SU-DHL-6 (cell line): ENCODE results near the gene PLXNA2.

Experiments used
- H2AFZ ChIP-seq: fragments of 200-600 bp; sonication (generic); 2 replicates; pipeline ENCODE4 v1.6.1; 2014; ENCODE audit warnings: low read depth, mild to moderate bottlenecking, moderate library complexity, mixed read lengths, antibody characterized with exemption, low read length; ENCODE audit not compliant: severe bottlenecking
- H3F3A ChIP-seq: fragments of 200-600 bp; shearing (Covaris generic); 2 replicates; pipeline ENCODE4 v1.6.0; 2016; ENCODE audit warnings: antibody characterized with exemption, mild to moderate bottlenecking; ENCODE audit not compliant: insufficient read depth
- H3K27ac ChIP-seq: fragments of 200-600 bp; sonication (generic); 2 replicates; pipeline ENCODE4 v1.5.1; 2016; ENCODE audit warnings: low read depth, mild to moderate bottlenecking, low read length, moderate library complexity, mixed read lengths
- H3K27me3 ChIP-seq: fragments of 200-600 bp; sonication (generic), shearing (Covaris generic); 2 replicates; pipeline ENCODE4 v1.6.0; 2014; ENCODE audit warnings: mild to moderate bottlenecking, low read length
- H3K36me3 ChIP-seq: fragments of 200-600 bp; sonication (generic); 2 replicates; pipeline ENCODE4 v1.6.1; 2014; ENCODE audit warnings: mild to moderate bottlenecking, low read length, mixed read lengths
- H3K4me2 ChIP-seq: fragments of 300-600, 200-600 bp; shearing (Covaris generic), sonication (generic); 2 replicates; pipeline ENCODE4 v1.6.0; 2014; ENCODE audit warnings: low read length, low read depth, mild to moderate bottlenecking; ENCODE audit not compliant: poor library complexity, severe bottlenecking
- H3K4me3 ChIP-seq: fragments of 200-600 bp; sonication (generic); 2 replicates; pipeline ENCODE4 v1.5.1; 2014; ENCODE audit warnings: antibody characterized with exemption, low read length, mild to moderate bottlenecking, mixed read lengths; ENCODE audit not compliant: insufficient read depth, poor library complexity, severe bottlenecking
- H3K79me2 ChIP-seq: fragments of 200-600 bp; sonication (generic); 2 replicates; pipeline ENCODE4 v1.6.1; 2014; ENCODE audit warnings: mild to moderate bottlenecking, low read length, moderate library complexity; ENCODE audit not compliant: insufficient read depth
- H3K9ac ChIP-seq: fragments of 200-600 bp; sonication (generic); 2 replicates; pipeline ENCODE4 v1.7.0; 2014; ENCODE audit warnings: mild to moderate bottlenecking, low read length
- H3K9me2 ChIP-seq: fragments of 200-600 bp; sonication (generic); replicated peaks from 2 replicates; pipeline ENCODE4 v1.6.1; 2014; ENCODE audit warnings: low read length; ENCODE audit not compliant: insufficient read depth
- H3K9me3 ChIP-seq: fragments of 200-600 bp; sonication (generic); 2 replicates; pipeline ENCODE4 v1.6.1; 2014; ENCODE audit warnings: low read length, mixed read lengths; ENCODE audit not compliant: insufficient read depth
- H4K20me1 ChIP-seq: fragments of 200-600 bp; sonication (generic); 2 replicates; pipeline ENCODE4 v1.6.1; 2014; ENCODE audit warnings: low read depth, mild to moderate bottlenecking, antibody characterized with exemption, low read length, moderate library complexity, mixed read lengths
- EZH2phosphoT487 ChIP-seq: fragments of 200-600 bp; sonication (generic), shearing (Covaris generic); conservative IDR thresholded peaks from 2 replicates; pipeline ENCODE4 v1.6.1; 2018; ENCODE audit warnings: mild to moderate bottlenecking, antibody characterized with exemption, low read length, moderate library complexity, mixed read lengths
- TF ChIP-seq, protein P1 (sequence below): fragments of 200-600 bp; sonication (generic); IDR thresholded peaks from one replicate; pipeline ENCODE4 v1.5.1; 2017; ENCODE audit warnings: antibody characterized with exemption, mild to moderate bottlenecking, low read length, moderate library complexity; ENCODE audit not compliant: insufficient read depth, poor library complexity, severe bottlenecking

Gene PLXNA2

DNA sequence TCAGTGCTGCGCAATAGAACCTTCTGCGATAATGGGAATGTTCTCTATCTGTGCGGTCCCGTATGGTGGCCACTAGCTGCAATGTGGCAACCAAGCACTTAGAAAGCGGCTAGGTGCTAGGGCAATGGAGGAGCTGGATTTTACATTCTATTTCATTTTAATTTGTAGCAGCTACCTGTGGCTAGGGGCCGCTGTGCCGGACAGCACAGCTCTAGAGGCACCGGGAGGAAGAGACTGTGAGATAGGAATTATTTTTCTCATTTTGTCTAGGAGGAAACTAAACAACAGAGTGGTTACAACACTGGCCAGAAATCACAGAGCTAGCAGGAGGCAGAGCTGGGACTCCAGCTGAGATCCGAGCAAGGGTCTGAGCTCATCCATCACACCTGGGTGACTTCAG is 202.7 kb downstream of the PLXNA2 start:
- no peaks in the 10 kb centered on the region for H3K27me3 ChIP-seq
- TF ChIP-seq, protein P1, sequence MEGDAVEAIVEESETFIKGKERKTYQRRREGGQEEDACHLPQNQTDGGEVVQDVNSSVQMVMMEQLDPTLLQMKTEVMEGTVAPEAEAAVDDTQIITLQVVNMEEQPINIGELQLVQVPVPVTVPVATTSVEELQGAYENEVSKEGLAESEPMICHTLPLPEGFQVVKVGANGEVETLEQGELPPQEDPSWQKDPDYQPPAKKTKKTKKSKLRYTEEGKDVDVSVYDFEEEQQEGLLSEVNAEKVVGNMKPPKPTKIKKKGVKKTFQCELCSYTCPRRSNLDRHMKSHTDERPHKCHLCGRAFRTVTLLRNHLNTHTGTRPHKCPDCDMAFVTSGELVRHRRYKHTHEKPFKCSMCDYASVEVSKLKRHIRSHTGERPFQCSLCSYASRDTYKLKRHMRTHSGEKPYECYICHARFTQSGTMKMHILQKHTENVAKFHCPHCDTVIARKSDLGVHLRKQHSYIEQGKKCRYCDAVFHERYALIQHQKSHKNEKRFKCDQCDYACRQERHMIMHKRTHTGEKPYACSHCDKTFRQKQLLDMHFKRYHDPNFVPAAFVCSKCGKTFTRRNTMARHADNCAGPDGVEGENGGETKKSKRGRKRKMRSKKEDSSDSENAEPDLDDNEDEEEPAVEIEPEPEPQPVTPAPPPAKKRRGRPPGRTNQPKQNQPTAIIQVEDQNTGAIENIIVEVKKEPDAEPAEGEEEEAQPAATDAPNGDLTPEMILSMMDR, result no peak
- TF ChIP-seq EZH2phosphoT487, result no peak

DNA sequence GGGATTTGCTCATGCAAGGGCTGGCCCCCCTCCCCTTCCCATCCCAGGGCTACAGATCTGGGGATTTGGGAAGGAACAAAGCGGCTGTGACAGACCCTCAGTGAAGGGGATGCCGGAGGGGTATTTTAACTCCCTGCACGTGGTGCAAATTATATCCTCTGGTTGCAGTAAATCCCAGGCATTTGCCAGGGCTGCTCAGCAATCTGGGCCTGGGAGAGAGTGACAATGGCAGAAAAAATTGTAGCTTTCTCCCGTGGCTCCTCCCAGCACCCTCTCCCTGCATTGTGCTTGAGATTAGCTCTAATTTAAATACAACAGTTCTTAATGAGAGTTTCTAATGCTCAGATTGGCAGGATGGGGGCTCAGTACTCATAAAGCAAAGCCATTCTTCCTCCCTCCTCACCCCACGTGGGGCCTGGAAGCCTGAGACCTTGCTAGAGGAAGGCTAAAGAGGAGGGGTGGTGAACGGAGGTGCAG is 203.3 kb downstream of the PLXNA2 start:
- TF ChIP-seq, protein P1, result no peak
- TF ChIP-seq EZH2phosphoT487, result no peak
- Histone ChIP-seq H3F3A (no peaks in the 10 kb centered on the region), H4K20me1 (no peaks in the 10 kb centered on the region), H3K4me2 (no peak overlapping the region), H3K36me3 (no peaks in the 10 kb centered on the region), H3K27ac (no peak overlapping the region), H3K9me3 (no peaks in the 10 kb centered on the region), H3K4me3 (no peak overlapping the region), H3K27me3 (no peaks in the 10 kb centered on the region), H2AFZ (no peak overlapping the region), H3K9ac (no peak overlapping the region), H3K79me2 (no peaks in the 10 kb centered on the region), H3K9me2 (no peaks in the 10 kb centered on the region)

More for the DNA sequence above, 202.7 kb downstream of the PLXNA2 start:
- Histone ChIP-seq H3K4me3 (no peak overlapping the region), H4K20me1 (no peaks in the 10 kb centered on the region), H3K4me2 (no peak overlapping the region), H3K9ac (no peak overlapping the region), H3K36me3 (no peaks in the 10 kb centered on the region), H3K9me3 (no peaks in the 10 kb centered on the region), H2AFZ (no peak overlapping the region), H3K27ac (no peak overlapping the region), H3K9me2 (no peaks in the 10 kb centered on the region), H3K79me2 (no peaks in the 10 kb centered on the region), H3F3A (no peaks in the 10 kb centered on the region)

DNA sequence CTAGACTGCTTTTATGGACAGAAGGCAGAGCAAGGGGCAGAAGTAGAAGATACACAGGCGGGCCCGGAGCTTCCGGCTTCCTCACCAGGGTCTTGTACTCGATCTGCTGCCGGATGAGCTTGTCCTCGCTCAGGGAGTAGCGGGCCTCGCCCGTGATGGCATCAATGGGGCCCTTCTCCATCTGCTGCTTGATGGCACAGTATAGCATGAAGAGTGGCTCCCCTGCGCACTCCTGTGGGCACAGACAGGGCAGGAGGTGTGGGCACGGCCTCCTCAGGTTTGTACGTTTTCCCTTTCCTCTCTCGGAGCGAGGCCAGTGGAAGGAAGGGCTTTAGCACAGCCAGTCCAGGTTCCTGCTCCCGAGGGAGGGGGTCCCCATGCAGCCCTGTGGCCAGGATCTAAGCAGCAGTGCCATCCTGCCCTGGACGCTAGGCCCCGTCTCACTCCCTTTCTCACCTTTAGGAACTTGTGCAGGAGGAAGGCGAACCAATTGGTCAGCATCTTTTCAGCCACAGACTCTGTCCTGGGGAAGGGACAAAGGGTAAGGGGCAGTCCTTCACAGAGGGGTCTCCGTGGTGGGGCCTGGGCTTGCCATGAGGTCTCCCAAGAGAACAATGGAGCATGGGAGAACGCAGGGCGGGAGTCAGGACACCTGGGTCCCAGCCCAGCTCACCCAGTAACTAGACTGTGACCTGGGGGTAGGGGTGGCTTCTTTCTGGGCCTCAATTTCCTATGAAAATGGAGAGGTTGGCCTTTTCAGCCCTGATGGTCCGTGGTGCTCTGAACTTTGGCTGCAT is 204.4 kb downstream of the PLXNA2 start:
- H3K27ac ChIP-seq, result no peak overlapping the region
- H3F3A ChIP-seq, result no peaks in the 10 kb centered on the region
- no peak overlapping the region for H2AFZ ChIP-seq
- no peaks in the 10 kb centered on the region for H3K9me2 ChIP-seq
- no peaks in the 10 kb centered on the region for H3K36me3 ChIP-seq
- TF ChIP-seq, protein P1, result no peak
- TF ChIP-seq EZH2phosphoT487, result no peak
- no peaks in the 10 kb centered on the region for H4K20me1 ChIP-seq
- H3K9me3 ChIP-seq, result no peaks in the 10 kb centered on the region
- no peak overlapping the region for H3K9ac ChIP-seq
- H3K27me3 ChIP-seq, result no peaks in the 10 kb centered on the region
- no peak overlapping the region for H3K4me3 ChIP-seq
- no peaks in the 10 kb centered on the region for H3K79me2 ChIP-seq
- H3K4me2 ChIP-seq, result no peak overlapping the region
